ENCODE measurements around the gene BAIAP2.
"Not testable (repeated sequence)": the region's sequence is repeated elsewhere in the genome, so short reads cannot be mapped to it uniquely, and the experiment has no call there.

The BAIAP2 gene

GRCh38 chr17:81073967-81074839 lies 39.3 kb downstream of the BAIAP2 start:
- no peak for DNase-seq

- no peak for DNase-seq
These were observed 39.9 kb downstream of the BAIAP2 start for GRCh38 chr17:81074875-81075274.

- DNase-seq = no peak
These were observed 40.4 kb downstream of the BAIAP2 start for GRCh38 chr17:81075307-81075706.

- no peak for DNase-seq
These were observed 41.3 kb downstream of the BAIAP2 start for GRCh38 chr17:81076141-81076679.

- DNase-seq = not testable (repeated sequence)
These were observed 43.3 kb downstream of the BAIAP2 start for GRCh38 chr17:81078026-81078913.

GRCh38 chr17:81080019-81080418 lies 45.1 kb downstream of the BAIAP2 start:
- DNase-seq = no peak

GRCh38 chr17:81081222-81082176 lies 46.5 kb downstream of the BAIAP2 start:
- DNase-seq = no peak

GRCh38 chr17:81082177-81083073 lies 47.5 kb downstream of the BAIAP2 start:
- DNase-seq = no peak

GRCh38 chr17:81083125-81083765 lies 48.3 kb downstream of the BAIAP2 start:
- no peak for DNase-seq

GRCh38 chr17:81084680-81085419 lies 49.9 kb downstream of the BAIAP2 start:
- no peak for DNase-seq

GRCh38 chr17:81085420-81085911 lies 50.5 kb downstream of the BAIAP2 start:
- no peak for DNase-seq

- DNase-seq = no peak
These were observed 52.0 kb downstream of the BAIAP2 start for GRCh38 chr17:81086789-81087551.

- DNase-seq = no peak
These were observed 55.6 kb downstream of the BAIAP2 start for GRCh38 chr17:81090361-81091136.

GRCh38 chr17:81091154-81091553 lies 56.2 kb downstream of the BAIAP2 start:
- no peak for DNase-seq

GRCh38 chr17:81091774-81092517 lies 57.0 kb downstream of the BAIAP2 start:
- no peak for DNase-seq

GRCh38 chr17:81092518-81093095 lies 57.7 kb downstream of the BAIAP2 start:
- DNase-seq = no peak
